ENCODE results near the gene POMT1. TPM values are rescaled to one million over a fixed set of nuclear protein-coding genes. Genes with fewer than 3 reads are reported as not detected.
A peak's percentile ranks its signal among the peaks of the same experiment; 100 is the strongest.

POMT1 gene
- total RNA-seq, 1 donor from 2014 or later = 14.4 TPM

GRCh38 chr9:131522257-131523085, 19.8 kb downstream of the POMT1 start:
- ATAC-seq = no peak
- no peak for DNase-seq (ENCODE audit: low spot score)

- DNase-seq (ENCODE audit: low spot score) (no peak), ATAC-seq (no peak)
These were observed 20.3 kb downstream of the POMT1 start for GRCh38 chr9:131523086-131523388.

- DNase-seq (ENCODE audit: low spot score) (no peak), ATAC-seq (peak; percentile 13)
These were observed 21.0 kb downstream of the POMT1 start for GRCh38 chr9:131523451-131524435.

GRCh38 chr9:131524665-131525315, 22.1 kb downstream of the POMT1 start:
- ATAC-seq (no peak), DNase-seq (ENCODE audit: low spot score) (no peak)

GRCh38 chr9:131525643-131526565, 23.2 kb downstream of the POMT1 start:
- DNase-seq (ENCODE audit: low spot score) (no peak), ATAC-seq (no peak)

- no peak for DNase-seq (ENCODE audit: low spot score)
- no peak for ATAC-seq
These were observed 25.5 kb downstream of the POMT1 start for GRCh38 chr9:131528186-131528585.

GRCh38 chr9:131528886-131529505, 26.3 kb downstream of the POMT1 start:
- DNase-seq (ENCODE audit: low spot score) (no peak), ATAC-seq (no peak)

GRCh38 chr9:131529597-131530545, 27.2 kb downstream of the POMT1 start:
- DNase-seq (ENCODE audit: low spot score) (peak; percentile 86), ATAC-seq (peak; percentile 72)

GRCh38 chr9:131530546-131530919, 27.8 kb downstream of the POMT1 start:
- peak; percentile 46 for ATAC-seq
- DNase-seq (ENCODE audit: low spot score) = peak; percentile 65

GRCh38 chr9:131530920-131531832, 28.5 kb downstream of the POMT1 start, which contains the start of gene UCK1:
Gene UCK1, minus strand, starts transcription at chr9:131531263. Its CDS starts 89 bp downstream, at chr9:131531174.
- peak; percentile 86 for ATAC-seq
- peak; percentile 80 for DNase-seq (ENCODE audit: low spot score)

GRCh38 chr9:131534721-131535237, 32.1 kb downstream of the POMT1 start:
- DNase-seq (ENCODE audit: low spot score) (no peak), ATAC-seq (peak; percentile 35)

GRCh38 chr9:131537946-131538345, 35.2 kb downstream of the POMT1 start:
- DNase-seq (ENCODE audit: low spot score) (no peak), ATAC-seq (no peak)

GRCh38 chr9:131539223-131539923, 36.7 kb downstream of the POMT1 start:
- ATAC-seq (no peak), DNase-seq (ENCODE audit: low spot score) (no peak)

- ATAC-seq (no peak), DNase-seq (ENCODE audit: low spot score) (no peak)
These were observed 40.4 kb downstream of the POMT1 start for GRCh38 chr9:131543141-131543540.

GRCh38 chr9:131545003-131545785, 42.5 kb downstream of the POMT1 start, which contains the start of gene PRRT1B:
Gene PRRT1B, plus strand, starts transcription at chr9:131545523. Its CDS starts 93 bp downstream, at chr9:131545616.
- DNase-seq (ENCODE audit: low spot score) = peak; percentile 94
- ATAC-seq = peak; percentile 95
